Neural progenitor cell (in vitro differentiated cells): ENCODE results near the gene VAPB. TPM values are rescaled to one million over a fixed set of nuclear protein-coding genes. Genes with fewer than 3 reads are reported as not detected.

Experiments used
- DNase-seq: peaks from one replicate; pipeline ENCODE4 v3.0.0-alpha.2; 2016; ENCODE audit warnings: low spot score
- H2AFZ ChIP-seq: fragments of 200-600 bp; sonication (generic); replicated peaks from 2 replicates; pipeline ENCODE4 v1.6.1; 2016; ENCODE audit warnings: antibody characterized with exemption
- H3F3A ChIP-seq: fragments of 200-600 bp; sonication (generic); 2 replicates; pipeline ENCODE4 v1.6.1; 2016; ENCODE audit warnings: antibody characterized with exemption, low read depth
- H3K27ac ChIP-seq: fragments of 200-600 bp; sonication (generic); 2 replicates; pipeline ENCODE4 v1.5.1; 2016; ENCODE audit warnings: mild to moderate bottlenecking
- H3K27me3 ChIP-seq: fragments of 200-600 bp; sonication (generic); 2 replicates; pipeline ENCODE4 v1.6.1; 2016; ENCODE audit warnings: mild to moderate bottlenecking, moderate library complexity
- H3K36me3 ChIP-seq: fragments of 200-600 bp; sonication (generic); 2 replicates; pipeline ENCODE4 v1.5.1; 2016
- H3K4me1 ChIP-seq: fragments of 200-600 bp; sonication (generic); 2 replicates; pipeline ENCODE4 v1.6.1; 2016; ENCODE audit warnings: mixed run types
- H3K4me2 ChIP-seq: fragments of 200-600 bp; sonication (generic); 2 replicates; pipeline ENCODE4 v1.6.1; 2016
- H3K4me3 ChIP-seq: fragments of 200-600 bp; sonication (generic); 2 replicates; pipeline ENCODE4 v1.5.1; 2016
- H3K79me2 ChIP-seq: fragments of 200-600 bp; sonication (generic); 2 replicates; pipeline ENCODE4 v1.6.1; 2016; ENCODE audit warnings: low read depth
- H3K9ac ChIP-seq: fragments of 200-600 bp; sonication (generic); 2 replicates; pipeline ENCODE4 v1.6.1; 2016
- H3K9me3 ChIP-seq: fragments of 200-600 bp; sonication (generic); 2 replicates; pipeline ENCODE4 v1.5.1; 2016; ENCODE audit warnings: low read depth
- H4K20me1 ChIP-seq: fragments of 200-600 bp; sonication (generic); 2 replicates; pipeline ENCODE4 v1.6.1; 2016; ENCODE audit warnings: low read depth
- H3K27ac Mint-ChIP-seq: 3 replicates; pipeline ENCODE4 v1.8.0; 2021; ENCODE audit warnings: mixed read lengths
- H3K27me3 Mint-ChIP-seq: 2 replicates; pipeline ENCODE4 v1.8.0; 2022; ENCODE audit warnings: low read depth, mild to moderate bottlenecking, inconsistent platforms, moderate library complexity, mixed read lengths; ENCODE audit not compliant: insufficient read depth
- H3K36me3 Mint-ChIP-seq: 3 replicates; pipeline ENCODE4 v1.8.0; 2021; ENCODE audit warnings: mixed read lengths
- H3K4me1 Mint-ChIP-seq: 3 replicates; pipeline ENCODE4 v1.8.0; 2021; ENCODE audit warnings: mixed read lengths
- H3K4me3 Mint-ChIP-seq: 3 replicates; pipeline ENCODE4 v1.8.0; 2021; ENCODE audit warnings: mild to moderate bottlenecking, moderate library complexity, mixed read lengths
- H3K9me3 Mint-ChIP-seq: 3 replicates; pipeline ENCODE4 v1.8.0; 2020; ENCODE audit warnings: mixed read lengths
- EZH2 ChIP-seq: fragments of 200-600 bp; sonication (generic); IDR thresholded peaks from 2 replicates; pipeline ENCODE4 v1.6.1; 2017; ENCODE audit warnings: antibody characterized with exemption, mild to moderate bottlenecking, moderate library complexity
- EZH2phosphoT487 ChIP-seq: fragments of 200-600 bp; sonication (generic); IDR thresholded peaks from 2 replicates; pipeline ENCODE4 v1.6.1; 2017; ENCODE audit warnings: antibody characterized with exemption
- total RNA-seq: library from RNA; depleted of rRNA; stranded (reverse); fragments of >200 nt; gene quantifications from 2 replicates; pipeline ENCODE4 v1.2.3, GENCODE V29; 2015; ENCODE audit warnings: low replicate concordance
- TF ChIP-seq, protein P1 (sequence below): fragments of 200-600 bp; sonication (generic); IDR thresholded peaks from 2 replicates; pipeline ENCODE4 v1.5.1; 2017; ENCODE audit warnings: antibody characterized with exemption, mild to moderate bottlenecking

Gene VAPB
- total RNA-seq, 1 donor from 2014 or later: 31.9 TPM

DNA sequence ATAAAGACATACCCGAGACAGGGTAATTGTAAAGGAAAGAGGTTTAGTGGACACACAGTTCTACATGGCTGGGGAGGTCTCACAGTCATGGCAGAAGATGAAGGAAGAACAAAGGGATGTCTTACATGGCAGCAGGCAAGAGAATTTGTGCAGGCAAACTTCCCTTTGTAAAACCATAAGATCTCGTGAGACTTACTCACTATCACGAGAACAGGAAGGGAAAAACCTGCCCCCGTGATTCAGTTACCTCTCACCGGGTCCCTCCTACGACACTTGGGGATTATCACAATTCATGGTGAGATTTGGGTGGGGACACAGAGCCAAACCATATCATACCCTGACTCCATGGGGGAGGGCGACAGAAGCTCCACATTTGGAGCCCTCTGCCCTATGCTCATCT lies 7.4 kb upstream of the VAPB start:
- H3K27ac Mint-ChIP-seq: no peak overlapping the region
- DNase-seq: no peak
- H3K27me3 Mint-ChIP-seq: peaks cover 7% of the 10 kb centered on the region
- H3K4me3 Mint-ChIP-seq: no peak overlapping the region
- Histone ChIP-seq H3K9me3 (no peaks in the 10 kb centered on the region), H3K4me2 (no peak overlapping the region), H3K9ac (no peak overlapping the region), H4K20me1 (no peaks in the 10 kb centered on the region), H3F3A (peaks cover 5% of the 10 kb centered on the region), H3K27ac (no peak overlapping the region), H3K27me3 (no peaks in the 10 kb centered on the region), H3K4me3 (no peak overlapping the region), H3K4me1 (peaks cover under 1% of the 10 kb centered on the region), H3K79me2 (no peaks in the 10 kb centered on the region), H2AFZ (no peak overlapping the region), H3K36me3 (no peaks in the 10 kb centered on the region)
- no peaks in the 10 kb centered on the region for H3K36me3 Mint-ChIP-seq
- TF ChIP-seq EZH2phosphoT487 (no peak), EZH2 (no peak)
- TF ChIP-seq, protein P1, sequence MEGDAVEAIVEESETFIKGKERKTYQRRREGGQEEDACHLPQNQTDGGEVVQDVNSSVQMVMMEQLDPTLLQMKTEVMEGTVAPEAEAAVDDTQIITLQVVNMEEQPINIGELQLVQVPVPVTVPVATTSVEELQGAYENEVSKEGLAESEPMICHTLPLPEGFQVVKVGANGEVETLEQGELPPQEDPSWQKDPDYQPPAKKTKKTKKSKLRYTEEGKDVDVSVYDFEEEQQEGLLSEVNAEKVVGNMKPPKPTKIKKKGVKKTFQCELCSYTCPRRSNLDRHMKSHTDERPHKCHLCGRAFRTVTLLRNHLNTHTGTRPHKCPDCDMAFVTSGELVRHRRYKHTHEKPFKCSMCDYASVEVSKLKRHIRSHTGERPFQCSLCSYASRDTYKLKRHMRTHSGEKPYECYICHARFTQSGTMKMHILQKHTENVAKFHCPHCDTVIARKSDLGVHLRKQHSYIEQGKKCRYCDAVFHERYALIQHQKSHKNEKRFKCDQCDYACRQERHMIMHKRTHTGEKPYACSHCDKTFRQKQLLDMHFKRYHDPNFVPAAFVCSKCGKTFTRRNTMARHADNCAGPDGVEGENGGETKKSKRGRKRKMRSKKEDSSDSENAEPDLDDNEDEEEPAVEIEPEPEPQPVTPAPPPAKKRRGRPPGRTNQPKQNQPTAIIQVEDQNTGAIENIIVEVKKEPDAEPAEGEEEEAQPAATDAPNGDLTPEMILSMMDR: no peak
- peaks cover 5% of the 10 kb centered on the region for H3K4me1 Mint-ChIP-seq
- H3K9me3 Mint-ChIP-seq: peaks cover 8% of the 10 kb centered on the region

DNA sequence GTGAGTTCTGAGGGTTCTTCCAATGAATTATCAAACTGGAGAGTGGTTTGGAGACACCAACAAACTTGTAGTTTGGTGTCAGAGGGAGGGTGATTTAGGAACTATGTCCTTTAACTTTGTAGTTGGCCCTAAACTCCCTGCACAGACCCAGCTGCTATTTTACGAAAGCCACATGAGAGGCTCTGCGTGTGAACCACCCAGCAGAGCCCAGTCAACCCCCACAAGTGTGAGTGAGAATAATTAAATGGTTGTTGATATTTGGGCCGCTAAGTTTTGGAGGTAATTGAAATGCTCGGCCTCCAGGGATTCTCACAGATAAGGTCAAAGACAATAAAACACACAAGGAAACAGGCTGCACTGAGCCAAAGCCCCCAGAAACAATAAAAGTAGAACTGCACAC lies 6.9 kb upstream of the VAPB start:
- Mint-ChIP-seq H3K27me3 (peaks cover 9% of the 10 kb centered on the region), H3K36me3 (no peaks in the 10 kb centered on the region), H3K27ac (no peak overlapping the region), H3K4me1 (peaks cover 3% of the 10 kb centered on the region), H3K9me3 (peaks cover 8% of the 10 kb centered on the region), H3K4me3 (no peak overlapping the region)
- no peak overlapping the region for H3K27ac ChIP-seq
- H3K4me2 ChIP-seq: no peak overlapping the region
- no peak overlapping the region for H2AFZ ChIP-seq
- no peaks in the 10 kb centered on the region for H3K9me3 ChIP-seq
- no peaks in the 10 kb centered on the region for H3K27me3 ChIP-seq
- DNase-seq: no peak
- H3K36me3 ChIP-seq: no peaks in the 10 kb centered on the region
- H3K9ac ChIP-seq: no peak overlapping the region
- no peaks in the 10 kb centered on the region for H3K4me1 ChIP-seq
- H3K4me3 ChIP-seq: no peak overlapping the region
- no peaks in the 10 kb centered on the region for H4K20me1 ChIP-seq
- H3F3A ChIP-seq: peaks cover 1% of the 10 kb centered on the region
- TF ChIP-seq EZH2 (no peak), EZH2phosphoT487 (no peak)
- TF ChIP-seq, protein P1: no peak
- no peaks in the 10 kb centered on the region for H3K79me2 ChIP-seq

DNA sequence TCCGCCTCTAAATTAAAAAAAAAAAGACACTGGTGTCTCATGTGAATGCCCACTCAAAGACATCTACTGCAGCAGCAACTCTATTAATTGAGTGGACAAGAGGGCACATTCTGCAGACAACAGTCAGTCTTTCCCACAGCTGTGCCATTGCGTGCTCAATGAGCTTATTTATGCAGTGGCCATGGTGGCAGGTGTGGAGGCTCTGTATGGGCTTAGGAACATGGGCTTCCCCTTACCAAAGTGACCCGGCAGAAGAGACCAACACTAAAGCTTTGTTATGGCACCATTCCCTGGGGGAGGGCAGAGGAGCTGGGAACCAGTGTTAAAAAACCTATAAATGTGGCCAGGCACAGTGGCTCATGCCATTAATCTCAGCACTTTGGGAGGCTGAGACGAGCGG lies 4.2 kb upstream of the VAPB start:
- Histone ChIP-seq H3F3A (peaks cover 3% of the 10 kb centered on the region), H4K20me1 (peaks cover 4% of the 10 kb centered on the region), H3K4me3 (no peak overlapping the region), H3K27me3 (no peaks in the 10 kb centered on the region), H3K36me3 (no peaks in the 10 kb centered on the region), H2AFZ (no peak overlapping the region), H3K9me3 (no peaks in the 10 kb centered on the region), H3K79me2 (peaks cover 9% of the 10 kb centered on the region), H3K4me1 (peaks cover 1% of the 10 kb centered on the region), H3K4me2 (no peak overlapping the region), H3K9ac (no peak overlapping the region), H3K27ac (no peak overlapping the region)
- no peak for DNase-seq
- no peak overlapping the region for H3K4me3 Mint-ChIP-seq
- no peak for TF ChIP-seq EZH2
- no peak for TF ChIP-seq EZH2phosphoT487
- TF ChIP-seq, protein P1: no peak
- no peak overlapping the region for H3K27ac Mint-ChIP-seq
- no peaks in the 10 kb centered on the region for H3K36me3 Mint-ChIP-seq
- H3K9me3 Mint-ChIP-seq: peaks cover 8% of the 10 kb centered on the region
- peaks cover 9% of the 10 kb centered on the region for H3K27me3 Mint-ChIP-seq
- peaks cover 2% of the 10 kb centered on the region for H3K4me1 Mint-ChIP-seq
